Measurements from ENCODE around the gene PARVB. TPM values are rescaled to one million over a fixed set of nuclear protein-coding genes. Genes with fewer than 3 reads are reported as not detected.

The PARVB gene
- total and polyA plus RNA-seq, 9 of the 15 experiments (the other 6 are each of a cell fraction or from before 2014, with no cell fraction given) = 1.1 to 59.2 (median 29.2) TPM

GRCh38 chr22:44023404-44024287, 456 bp upstream of the PARVB start (continued):
- TF ChIP-seq ARID4B (CRISPR knock-in tag; IDR thresholded peaks at IDR 0.05) (0 out of 2 replicates have a peak, but pooled peaks have one; percentile 29), ZBTB43 (CRISPR knock-in tag; IDR thresholded peaks at IDR 0.05) (no peak), KDM4B (IDR thresholded peaks at IDR 0.05; ENCODE audit: borderline replicate concordance in 2 of 2, low read depth in 1 of 2) (no peak), ZNF175 (CRISPR knock-in tag; IDR thresholded peaks at IDR 0.05; ENCODE audit: low read depth) (0 out of 2 replicates have a peak, but pooled peaks have one; percentile 28), IRF9 (tag; IDR thresholded peaks at IDR 0.05) (no peak), POLR2A (conservative IDR thresholded peaks at IDR 0.05) (peak; percentile 79), MEF2A (IDR thresholded peaks at IDR 0.05; ENCODE audit: control insufficient read depth, low read depth, low read length) (no peak), USF2 (CRISPR knock-in tag; IDR thresholded peaks at IDR 0.05) (0 out of 2 replicates have a peak, but pooled peaks have one; percentile 22), MYBL2 (IDR thresholded peaks at IDR 0.05; ENCODE audit: low read depth) (no peak), MYBL2 (CRISPR knock-in tag; IDR thresholded peaks at IDR 0.05; ENCODE audit: borderline replicate concordance) (no peak), ZNF511 (CRISPR knock-in tag; IDR thresholded peaks at IDR 0.05) (peak; percentile 28; the same call in 1 of the 2 replicates), ZBTB9 (CRISPR knock-in tag; IDR thresholded peaks at IDR 0.05) (0 out of 2 replicates have a peak, but pooled peaks have one; percentile 46), ZNF740 (CRISPR knock-in tag; IDR thresholded peaks at IDR 0.05) (no peak), ZNF740 (tag; IDR thresholded peaks at IDR 0.05) (no peak), ZNF3 (CRISPR knock-in tag; IDR thresholded peaks at IDR 0.05) (no peak)
